ENCODE measurements around the gene ATP10A.
A peak's percentile ranks its signal among the peaks of the same experiment; 100 is the strongest.
"Not testable (repeated sequence)": the region's sequence is repeated elsewhere in the genome, so short reads cannot be mapped to it uniquely, and the experiment has no call there.

Gene ATP10A

GRCh38 chr15:25856059-25856458 lies 7.1 kb downstream of the ATP10A start:
- not testable (repeated sequence) for DNase-seq (ENCODE audit: low read depth)

GRCh38 chr15:25852661-25853524 lies 10.2 kb downstream of the ATP10A start:
- no peak for DNase-seq (ENCODE audit: low read depth)

- DNase-seq (ENCODE audit: low read depth), result no peak
These were observed 11.1 kb downstream of the ATP10A start for GRCh38 chr15:25852027-25852426.

GRCh38 chr15:25850154-25851111 lies 12.7 kb downstream of the ATP10A start:
- no peak for DNase-seq (ENCODE audit: low read depth)

GRCh38 chr15:25849157-25849921 lies 13.8 kb downstream of the ATP10A start:
- peak; percentile 87 for DNase-seq (ENCODE audit: low read depth)

GRCh38 chr15:25848784-25849156 lies 14.4 kb downstream of the ATP10A start:
- no peak for DNase-seq (ENCODE audit: low read depth)

GRCh38 chr15:25848325-25848724 lies 14.8 kb downstream of the ATP10A start:
- DNase-seq (ENCODE audit: low read depth), result no peak

- DNase-seq (ENCODE audit: low read depth), result no peak
These were observed 16.1 kb downstream of the ATP10A start for GRCh38 chr15:25847051-25847450.

- DNase-seq (ENCODE audit: low read depth), result no peak
These were observed 16.8 kb downstream of the ATP10A start for GRCh38 chr15:25846377-25846776.

GRCh38 chr15:25844981-25845680 lies 18.0 kb downstream of the ATP10A start:
- no peak for DNase-seq (ENCODE audit: low read depth)

GRCh38 chr15:25844542-25844941 lies 18.6 kb downstream of the ATP10A start:
- no peak for DNase-seq (ENCODE audit: low read depth)

- DNase-seq (ENCODE audit: low read depth), result no peak
These were observed 19.1 kb downstream of the ATP10A start for GRCh38 chr15:25844076-25844475.

- no peak for DNase-seq (ENCODE audit: low read depth)
These were observed 23.4 kb downstream of the ATP10A start for GRCh38 chr15:25839638-25840156.

GRCh38 chr15:25838871-25839195 lies 24.3 kb downstream of the ATP10A start:
- DNase-seq (ENCODE audit: low read depth), result no peak

- DNase-seq (ENCODE audit: low read depth), result no peak
These were observed 24.8 kb downstream of the ATP10A start for GRCh38 chr15:25838191-25838870.

GRCh38 chr15:25832158-25832557 lies 31.0 kb downstream of the ATP10A start:
- DNase-seq (ENCODE audit: low read depth), result no peak

GRCh38 chr15:25830844-25831451 lies 32.2 kb downstream of the ATP10A start:
- peak; percentile 100 for DNase-seq (ENCODE audit: low read depth)

- no peak for DNase-seq (ENCODE audit: low read depth)
These were observed 34.1 kb downstream of the ATP10A start for GRCh38 chr15:25829073-25829472.

GRCh38 chr15:25825207-25825606 lies 37.9 kb downstream of the ATP10A start:
- no peak for DNase-seq (ENCODE audit: low read depth)

- DNase-seq (ENCODE audit: low read depth), result no peak
These were observed 38.5 kb downstream of the ATP10A start for GRCh38 chr15:25824618-25825017.
